ENCODE results near the gene HIPK4.

GRCh38 chr19:40419066-40419612, 29.2 kb upstream of the HIPK4 start:
- TF ChIP-seq GATA2 (IDR thresholded peaks at IDR 0.05; ENCODE audit: low read depth, low read length) (no peak), GATA3 (IDR thresholded peaks at IDR 0.05; ENCODE audit: low read depth, low read length) (no peak)

All from SH-SY5Y (cell line).